ACC112 (cell line): ENCODE measurements around the gene GDA.

Experiments used
- H2AFZ ChIP-seq: fragments of 200-600 bp; sonication (generic); one replicate; pipeline ENCODE4 v1.6.0; 2017; ENCODE audit warnings: antibody characterized with exemption, low read length; ENCODE audit not compliant: unreplicated experiment
- H3K27ac ChIP-seq: fragments of 200-600 bp; sonication (generic); 2 replicates; pipeline ENCODE4 v1.5.1; 2014; ENCODE audit warnings: low read depth, mild to moderate bottlenecking, antibody characterized with exemption, low read length, moderate library complexity
- H3K27me3 ChIP-seq: fragments of 200-600 bp; sonication (generic); 2 replicates; pipeline ENCODE4 v1.6.1; 2014; ENCODE audit warnings: mild to moderate bottlenecking, antibody characterized with exemption, low read length, moderate library complexity, mixed read lengths; ENCODE audit not compliant: insufficient read depth
- H3K36me3 ChIP-seq: fragments of 200-600 bp; sonication (generic); 2 replicates; pipeline ENCODE4 v1.6.1; 2016; ENCODE audit warnings: mild to moderate bottlenecking, antibody characterized with exemption, low read length, moderate library complexity, mixed read lengths; ENCODE audit not compliant: insufficient read depth
- H3K4me1 ChIP-seq: fragments of 200-600 bp; sonication (generic); one replicate; pipeline ENCODE4 v1.6.1; 2016; ENCODE audit warnings: low read length, mixed read lengths; ENCODE audit not compliant: insufficient read depth, unreplicated experiment, control insufficient read depth
- H3K4me3 ChIP-seq: fragments of 200-600 bp; sonication (generic); 2 replicates; pipeline ENCODE4 v1.5.1; 2014; ENCODE audit warnings: mild to moderate bottlenecking, low read depth, low read length
- H3K79me2 ChIP-seq: fragments of 200-600 bp; sonication (generic); one replicate; pipeline ENCODE4 v1.6.0; 2016; ENCODE audit warnings: low read length; ENCODE audit not compliant: control insufficient read depth, unreplicated experiment, insufficient read depth

GDA gene

GRCh38 chr9:72168075-72168474, 18.8 kb downstream of the GDA start:
- Histone ChIP-seq H3K27ac (no peak overlapping the region), H3K79me2 (no peaks in the 10 kb centered on the region), H3K27me3 (peaks cover 48% of the 10 kb centered on the region), H3K36me3 (no peaks in the 10 kb centered on the region), H3K4me3 (no peak overlapping the region), H2AFZ (no peak overlapping the region), H3K4me1 (no peaks in the 10 kb centered on the region)

DNA sequence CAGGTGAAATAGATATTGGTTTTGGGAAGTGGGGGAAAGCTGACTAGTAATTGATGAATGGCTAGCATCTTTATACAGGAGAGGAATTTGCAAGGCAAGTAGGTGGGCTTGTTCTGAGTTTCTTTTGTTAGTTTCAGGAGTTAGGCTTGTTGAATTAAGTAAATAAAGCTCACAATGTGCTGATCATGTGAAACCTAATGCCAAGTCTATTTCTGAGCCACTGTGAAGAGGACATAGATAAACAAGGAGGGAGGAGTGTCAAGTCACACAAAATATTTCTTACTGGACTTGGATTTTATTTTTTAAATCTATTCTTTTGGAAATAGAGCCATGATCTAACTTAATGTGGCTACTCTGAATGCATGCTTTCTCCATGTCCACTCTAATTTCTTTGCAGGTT, 19.9 kb downstream of the GDA start:
- H3K36me3 ChIP-seq, result no peaks in the 10 kb centered on the region
- H3K4me3 ChIP-seq, result no peak overlapping the region
- H3K27me3 ChIP-seq, result peaks cover 49% of the 10 kb centered on the region
- no peak overlapping the region for H3K27ac ChIP-seq
- H3K4me1 ChIP-seq, result no peaks in the 10 kb centered on the region
- H2AFZ ChIP-seq, result no peak overlapping the region
- H3K79me2 ChIP-seq, result no peaks in the 10 kb centered on the region

DNA sequence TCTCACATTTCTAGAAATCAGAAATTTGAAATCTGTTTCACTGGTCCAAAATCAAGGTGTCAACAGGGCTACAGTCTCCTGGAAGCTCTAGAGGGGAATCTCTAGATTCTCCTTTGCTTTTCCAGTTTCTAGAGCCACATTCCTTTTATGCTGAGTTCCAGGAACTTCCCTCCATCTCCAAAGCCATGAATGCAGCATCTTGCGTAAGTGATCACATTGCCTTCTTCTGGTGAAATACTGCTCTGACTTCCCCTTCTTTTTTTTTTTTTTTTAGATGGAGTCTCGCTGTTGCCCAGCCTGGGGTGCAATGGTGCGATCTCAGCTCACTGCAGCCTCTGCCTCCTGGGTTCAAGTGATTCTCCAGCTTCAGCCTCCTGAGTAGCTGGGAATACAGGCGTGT, 23.8 kb downstream of the GDA start:
- peaks cover 59% of the 10 kb centered on the region for H3K27me3 ChIP-seq
- H3K79me2 ChIP-seq, result no peaks in the 10 kb centered on the region
- no peaks in the 10 kb centered on the region for H3K4me1 ChIP-seq
- no peaks in the 10 kb centered on the region for H3K36me3 ChIP-seq
- no peak overlapping the region for H3K27ac ChIP-seq
- no peak overlapping the region for H3K4me3 ChIP-seq
- no peak overlapping the region for H2AFZ ChIP-seq

- H3K4me1 ChIP-seq, result no peaks in the 10 kb centered on the region
These were observed 36.3 kb downstream of the GDA start for GRCh38 chr9:72185561-72185960.

GRCh38 chr9:72187121-72187695, 38.0 kb downstream of the GDA start:
- peaks cover 52% of the 10 kb centered on the region for H3K27me3 ChIP-seq
- no peak overlapping the region for H3K27ac ChIP-seq
- no peaks in the 10 kb centered on the region for H3K4me1 ChIP-seq
- no peaks in the 10 kb centered on the region for H3K79me2 ChIP-seq
- H3K4me3 ChIP-seq, result no peak overlapping the region
- H3K36me3 ChIP-seq, result no peaks in the 10 kb centered on the region
- H2AFZ ChIP-seq, result no peak overlapping the region

More at GRCh38 chr9:72185561-72185960, 36.3 kb downstream of the GDA start:
- H3K79me2 ChIP-seq, result no peaks in the 10 kb centered on the region
- no peaks in the 10 kb centered on the region for H3K36me3 ChIP-seq
- no peak overlapping the region for H3K27ac ChIP-seq
- H3K27me3 ChIP-seq, result peaks cover 58% of the 10 kb centered on the region
- H3K4me3 ChIP-seq, result no peak overlapping the region
- H2AFZ ChIP-seq, result no peak overlapping the region

- no peak overlapping the region for H2AFZ ChIP-seq
- no peaks in the 10 kb centered on the region for H3K36me3 ChIP-seq
- H3K4me1 ChIP-seq, result no peaks in the 10 kb centered on the region
- H3K27ac ChIP-seq, result no peak overlapping the region
- no peak overlapping the region for H3K4me3 ChIP-seq
- H3K27me3 ChIP-seq, result peaks cover 54% of the 10 kb centered on the region
- no peaks in the 10 kb centered on the region for H3K79me2 ChIP-seq
These were observed 39.0 kb downstream of the GDA start for GRCh38 chr9:72188232-72188631.

DNA sequence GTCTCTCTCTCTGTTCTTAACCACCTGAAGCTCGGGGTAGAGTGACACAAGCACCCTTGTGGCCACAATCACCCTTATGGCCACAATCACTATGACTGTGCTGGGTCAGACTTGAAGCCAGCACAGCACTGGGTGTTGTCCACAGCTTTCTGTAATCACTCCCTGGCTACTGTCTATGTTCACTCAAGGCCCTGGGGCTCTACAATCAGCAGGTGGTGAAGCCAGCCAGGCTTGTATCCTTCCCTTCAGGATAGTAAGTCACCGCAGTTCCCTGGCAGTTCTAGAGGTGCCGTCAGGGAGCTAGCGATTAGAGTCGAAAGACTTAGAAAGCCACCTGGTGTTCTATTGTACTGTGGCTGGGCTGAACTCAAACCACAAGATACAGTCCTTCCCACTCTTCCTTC, 44.2 kb downstream of the GDA start:
- H2AFZ ChIP-seq, result no peak overlapping the region
- no peaks in the 10 kb centered on the region for H3K79me2 ChIP-seq
- peaks cover 38% of the 10 kb centered on the region for H3K27me3 ChIP-seq
- no peaks in the 10 kb centered on the region for H3K4me1 ChIP-seq
- H3K4me3 ChIP-seq, result no peak overlapping the region
- H3K36me3 ChIP-seq, result no peaks in the 10 kb centered on the region
- H3K27ac ChIP-seq, result no peak overlapping the region

GRCh38 chr9:72199238-72199637, 50.0 kb downstream of the GDA start:
- Histone ChIP-seq H3K27ac (no peak overlapping the region), H3K4me1 (no peaks in the 10 kb centered on the region), H3K4me3 (no peak overlapping the region), H3K79me2 (no peaks in the 10 kb centered on the region), H2AFZ (no peak overlapping the region), H3K27me3 (peaks cover 33% of the 10 kb centered on the region), H3K36me3 (no peaks in the 10 kb centered on the region)

- no peak overlapping the region for H2AFZ ChIP-seq
- no peak overlapping the region for H3K4me3 ChIP-seq
- H3K4me1 ChIP-seq, result no peaks in the 10 kb centered on the region
- no peak overlapping the region for H3K27ac ChIP-seq
- no peaks in the 10 kb centered on the region for H3K36me3 ChIP-seq
- H3K27me3 ChIP-seq, result peaks cover 25% of the 10 kb centered on the region
- H3K79me2 ChIP-seq, result no peaks in the 10 kb centered on the region
These were observed 51.2 kb downstream of the GDA start for GRCh38 chr9:72200452-72200851.

DNA sequence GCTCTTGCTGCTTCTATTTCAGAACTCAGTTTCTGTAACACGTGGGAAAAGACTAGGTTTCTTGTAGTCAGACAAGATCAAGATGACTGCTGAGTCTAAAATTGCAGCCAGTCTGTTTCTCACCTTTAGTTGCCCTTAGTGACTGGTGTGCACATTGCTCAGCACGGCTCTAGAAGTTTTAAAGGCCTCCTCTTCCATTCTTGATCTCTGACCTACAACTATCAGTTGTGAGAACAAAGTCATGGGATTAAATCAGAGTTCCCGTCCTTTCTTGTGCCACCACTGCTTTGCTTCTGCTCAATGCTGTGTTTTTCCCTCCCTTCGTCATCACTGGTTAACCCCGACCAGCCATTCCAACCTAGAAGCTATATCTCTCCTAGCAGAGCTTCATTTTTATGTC, 52.8 kb downstream of the GDA start:
- no peak overlapping the region for H3K4me3 ChIP-seq
- H3K27ac ChIP-seq, result no peak overlapping the region
- peaks cover 21% of the 10 kb centered on the region for H3K27me3 ChIP-seq
- no peaks in the 10 kb centered on the region for H3K79me2 ChIP-seq
- H2AFZ ChIP-seq, result no peak overlapping the region
- H3K36me3 ChIP-seq, result no peaks in the 10 kb centered on the region
- no peaks in the 10 kb centered on the region for H3K4me1 ChIP-seq

- Histone ChIP-seq H3K4me1 (no peaks in the 10 kb centered on the region), H3K4me3 (no peak overlapping the region), H2AFZ (no peak overlapping the region), H3K27ac (no peak overlapping the region), H3K79me2 (no peaks in the 10 kb centered on the region), H3K27me3 (peaks cover 17% of the 10 kb centered on the region), H3K36me3 (no peaks in the 10 kb centered on the region)
These were observed 54.1 kb downstream of the GDA start for GRCh38 chr9:72203205-72203803.
